Posterior cingulate gyrus (tissue), 11 donors: ENCODE measurements around the gene CERS1.

Source experiments
- DNase-seq, 10 donors: peaks; one replicate each; pipeline versions ENCODE4 v3.0.0 to v3.0.0-alpha.2; 2020 to 2021; ENCODE audit warnings: mixed read lengths in 3 of 10
- intact Hi-C: fragments of 100-400 bp; cut with DNase I; formaldehyde crosslinking; loops from one replicate; pipeline ENCODE4 v1.15.1; 2023

CERS1 gene

DNA sequence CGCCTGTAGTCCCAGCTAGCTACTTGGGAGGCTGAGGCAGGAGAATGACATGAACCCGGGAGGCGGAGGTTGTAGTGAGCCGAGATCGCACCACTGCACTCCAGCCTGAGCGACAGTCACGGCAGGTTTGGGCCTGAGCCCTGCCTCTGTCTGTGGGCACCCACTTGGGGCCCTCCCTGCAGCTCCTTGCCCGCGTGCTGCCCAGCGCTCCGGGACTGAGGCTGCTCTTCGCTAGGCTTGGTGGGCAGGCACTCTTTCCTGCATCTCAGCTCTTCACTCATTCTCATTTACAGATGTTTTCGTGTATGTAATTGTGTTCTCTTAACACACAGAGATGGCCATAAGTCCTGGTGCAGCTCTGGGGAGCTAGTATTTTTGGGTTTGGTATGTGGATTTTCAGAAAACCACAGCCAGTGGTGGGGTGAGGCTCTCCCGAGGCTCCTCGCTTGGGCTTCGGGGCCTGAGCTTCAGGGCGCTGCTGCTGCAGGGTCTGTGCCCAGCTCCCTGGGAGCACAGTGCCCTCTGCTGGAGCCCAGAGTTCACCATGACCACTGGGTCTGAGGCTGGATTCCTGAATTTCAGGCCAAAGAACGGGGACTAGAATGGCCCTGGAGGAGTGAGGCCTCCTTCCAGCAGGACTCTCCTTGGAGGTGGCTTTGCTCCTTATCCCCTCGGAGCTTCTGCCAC, 49.0 kb downstream of the CERS1 start:
- intact Hi-C loops = loop anchor here (1.0 to 10.0 kb wide), 2 partner anchors 253 to 392 kb away; no protein-coding TSS in a partner anchor
- peak; percentile 61 to 98 (median 84) for DNase-seq

DNA sequence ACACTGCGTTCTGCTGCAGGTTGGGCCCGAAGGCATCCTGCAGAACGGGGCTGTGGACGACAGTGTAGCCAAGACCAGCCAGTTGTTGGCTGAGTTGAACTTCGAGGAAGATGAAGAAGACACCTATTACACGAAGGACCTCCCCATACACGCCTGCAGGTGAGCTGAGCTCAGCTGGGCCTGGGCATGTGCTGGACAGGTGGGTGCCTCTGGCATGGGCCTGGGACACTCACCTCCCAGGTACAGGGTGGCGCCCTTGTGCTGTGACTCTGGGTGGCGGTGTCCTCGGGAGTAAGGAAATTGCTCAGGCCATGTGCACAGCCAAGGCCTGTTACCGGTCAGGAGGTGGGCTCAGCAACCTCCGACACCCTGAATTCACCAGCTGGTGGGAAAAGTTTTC, 50.0 kb downstream of the CERS1 start:
- intact Hi-C loops = loop anchor here (10.0 kb wide), 1 partner anchor 391 kb away; no protein-coding TSS in a partner anchor
- DNase-seq = peak in 1 of 10 donors; percentile 73

DNA sequence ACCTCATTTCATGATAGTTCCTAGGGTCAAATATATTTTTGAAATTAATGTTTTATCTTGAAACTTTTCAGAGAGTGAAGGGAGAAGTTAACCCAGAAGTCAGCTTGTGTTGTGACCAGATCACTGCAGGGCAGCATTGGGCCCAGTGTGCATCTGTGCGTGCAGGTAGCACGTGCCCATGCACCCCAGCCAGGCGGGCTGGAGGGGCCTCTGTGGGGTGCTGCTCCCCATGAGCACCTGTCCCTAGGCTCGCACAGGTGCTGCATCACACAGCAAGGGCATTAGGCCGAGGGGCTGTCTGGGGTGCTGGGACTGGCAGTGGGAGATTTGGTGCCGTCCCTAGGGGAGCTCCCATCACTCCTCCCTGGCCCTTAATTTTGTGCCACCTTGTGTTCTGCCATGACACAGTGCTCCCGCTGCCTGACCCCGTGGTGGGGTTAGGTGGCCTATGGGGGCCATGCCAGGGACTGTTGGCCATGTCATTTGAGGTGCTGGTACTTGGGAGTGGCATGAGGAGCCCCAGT, 51.1 kb downstream of the CERS1 start:
- DNase-seq = peak in 1 of 10 donors; percentile 59
- intact Hi-C loops = loop anchor here (10.0 kb wide), 1 partner anchor 390 kb away; no protein-coding TSS in a partner anchor

DNA sequence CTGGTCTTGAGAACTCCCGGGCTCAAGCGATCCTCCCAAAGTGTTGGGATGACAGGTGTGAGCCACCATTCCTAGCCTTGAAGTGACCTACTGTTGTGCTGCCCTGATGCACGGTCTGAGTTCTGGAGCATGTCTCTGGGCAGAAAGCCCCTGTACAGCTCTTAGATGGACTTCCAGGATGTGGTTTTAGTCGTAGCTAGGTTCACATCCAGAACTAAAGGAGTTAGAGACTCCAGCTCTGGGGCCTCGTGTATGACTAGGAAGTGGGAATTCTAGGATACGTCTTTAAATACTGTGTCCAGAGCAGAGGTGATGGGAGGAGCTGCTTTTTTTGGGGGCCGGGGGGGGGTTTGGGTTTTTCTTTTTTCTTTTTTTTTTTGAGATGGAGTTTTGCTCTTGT, 52.0 kb downstream of the CERS1 start:
- DNase-seq = no peak
- intact Hi-C loops = loop anchor here (10.0 kb wide), 1 partner anchor 389 kb away; no protein-coding TSS in a partner anchor

DNA sequence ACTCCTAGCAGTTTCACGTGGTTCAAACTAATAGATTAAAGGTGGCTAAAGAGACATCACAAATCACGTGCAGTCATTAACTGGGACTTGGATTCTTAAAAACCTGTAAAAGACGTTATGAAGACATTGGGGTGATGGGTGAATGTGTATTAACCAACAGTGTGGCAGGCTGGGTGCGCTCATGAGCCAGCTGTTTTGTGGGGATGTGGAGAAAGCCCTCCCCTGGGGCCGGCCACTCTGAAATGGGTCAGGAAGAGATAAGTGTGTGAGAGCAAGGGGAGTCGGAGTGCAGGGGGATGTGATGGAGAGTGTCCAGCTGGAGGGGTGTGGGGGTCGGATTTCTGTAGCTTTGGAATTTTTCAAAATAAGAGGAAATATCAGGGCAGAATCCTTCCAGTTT, 53.8 kb downstream of the CERS1 start:
- intact Hi-C loops = loop anchor here (10.0 kb wide), 1 partner anchor 387 kb away; no protein-coding TSS in a partner anchor

DNA sequence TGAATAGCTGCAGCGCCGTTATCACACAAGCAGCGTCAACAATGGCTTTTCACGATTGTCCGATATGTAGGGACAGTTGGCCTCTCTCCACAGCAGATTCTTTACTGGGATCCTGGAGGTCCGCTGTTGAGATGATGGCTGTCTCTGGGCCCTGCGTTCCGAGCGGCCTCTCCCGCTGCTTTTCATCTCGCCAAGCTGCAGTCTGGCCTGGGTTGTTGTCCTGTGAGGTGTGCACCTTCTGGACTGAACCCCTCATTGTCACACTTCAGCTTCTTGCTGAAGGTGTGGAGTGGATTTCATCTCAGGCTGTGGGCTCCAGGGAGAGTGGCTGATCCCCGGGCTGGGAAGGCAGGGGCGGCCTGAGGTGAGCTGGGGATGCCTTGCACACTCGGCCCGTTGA, 54.6 kb downstream of the CERS1 start:
- intact Hi-C loops = loop anchor here (10.0 kb wide), 1 partner anchor 387 kb away; no protein-coding TSS in a partner anchor
- no peak for DNase-seq

More for the DNA sequence above, 53.8 kb downstream of the CERS1 start:
- DNase-seq = no peak

DNA sequence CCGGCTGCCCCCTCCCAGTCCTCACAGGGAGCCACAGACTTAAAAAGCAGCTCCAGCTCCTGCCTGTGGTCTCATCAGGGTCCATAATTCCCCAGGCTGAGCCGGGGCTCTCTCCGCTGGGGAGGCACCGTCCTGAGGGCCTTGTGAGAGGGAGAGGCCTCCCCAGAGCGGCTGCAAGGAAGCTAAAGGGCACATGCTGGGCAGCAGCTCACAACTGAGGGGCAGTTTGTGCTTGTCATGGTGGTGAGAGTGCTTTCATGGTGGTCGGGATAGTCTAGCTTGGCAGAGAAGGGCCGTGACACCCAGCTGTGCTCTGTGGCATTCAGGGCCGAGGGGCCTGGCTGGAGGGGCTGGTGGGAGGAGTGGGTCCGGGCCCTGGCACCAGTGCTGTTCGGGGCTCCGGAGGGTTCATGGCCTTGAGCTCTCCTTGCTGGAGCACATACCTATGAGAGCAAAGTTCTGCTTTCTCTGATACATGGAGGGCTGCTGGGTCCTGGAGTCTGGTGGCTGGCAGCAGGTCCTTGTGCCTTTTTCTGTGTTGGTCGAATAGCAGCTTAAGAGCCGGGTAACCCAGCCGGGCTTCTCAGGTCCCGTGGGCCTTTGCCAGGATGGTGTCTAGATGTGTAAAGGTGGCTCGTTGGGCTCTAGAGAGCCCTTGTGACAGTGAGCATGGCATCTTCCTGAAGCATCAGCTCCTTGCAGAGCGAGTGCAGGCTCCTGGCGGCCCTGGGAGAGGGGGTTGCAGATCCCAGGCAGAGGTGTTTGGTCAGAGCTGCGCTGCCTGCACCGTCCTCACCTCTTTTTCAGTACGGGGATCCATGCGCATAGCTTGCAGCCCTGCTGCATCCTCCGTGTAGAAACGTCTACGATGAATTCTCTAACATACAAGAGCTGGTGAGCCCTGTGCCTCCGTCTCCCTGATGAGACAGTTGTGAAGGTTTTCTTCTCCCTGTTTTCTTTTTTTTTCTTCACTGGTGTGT, 55.4 kb downstream of the CERS1 start:
- intact Hi-C loops = loop anchor here (10.0 kb wide), 1 partner anchor 386 kb away; no protein-coding TSS in a partner anchor
- no peak for DNase-seq

DNA sequence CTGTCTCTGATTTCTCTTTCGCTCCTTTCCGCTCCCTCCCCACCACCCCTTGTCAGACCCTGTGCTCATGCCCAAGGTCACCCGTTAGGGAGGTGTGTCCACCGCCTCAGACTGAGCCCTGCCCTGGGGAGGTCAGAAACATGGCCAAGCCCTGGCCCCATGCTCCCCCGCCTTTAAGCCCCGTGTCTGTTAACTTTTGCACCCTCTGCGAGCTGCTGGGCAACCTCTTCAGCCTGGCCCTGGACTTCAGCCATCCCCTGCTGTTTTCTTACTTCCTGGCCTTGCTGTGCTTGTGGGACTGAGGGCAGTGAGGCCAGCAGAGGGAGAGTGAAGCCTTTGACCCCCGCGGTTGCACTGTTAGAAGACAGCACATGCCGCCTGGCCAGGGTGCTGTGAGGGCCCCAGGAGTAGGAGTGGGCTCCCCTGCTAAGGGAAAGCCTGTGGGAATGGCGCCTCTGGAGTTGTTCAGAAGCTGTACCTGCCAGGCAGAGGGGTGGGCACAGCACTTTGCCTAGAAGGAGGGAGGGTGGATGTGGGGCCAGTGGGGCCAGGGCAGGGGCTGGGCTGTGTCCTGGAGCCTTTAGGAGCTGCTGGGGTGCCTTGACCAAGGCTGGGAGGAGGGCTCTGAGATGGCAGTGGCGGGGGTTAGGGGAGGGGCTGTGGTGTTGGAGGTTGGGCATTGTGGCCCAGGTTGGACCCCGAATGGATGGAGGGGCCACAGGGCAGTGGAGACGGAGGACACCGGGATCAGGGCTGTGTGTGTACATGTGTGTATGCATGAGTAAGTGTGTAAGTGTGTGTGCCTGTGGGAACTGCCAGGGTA, 56.3 kb downstream of the CERS1 start:
- intact Hi-C loops = loop anchor here (10.0 kb wide), 1 partner anchor 385 kb away; no protein-coding TSS in a partner anchor
- DNase-seq = no peak

DNA sequence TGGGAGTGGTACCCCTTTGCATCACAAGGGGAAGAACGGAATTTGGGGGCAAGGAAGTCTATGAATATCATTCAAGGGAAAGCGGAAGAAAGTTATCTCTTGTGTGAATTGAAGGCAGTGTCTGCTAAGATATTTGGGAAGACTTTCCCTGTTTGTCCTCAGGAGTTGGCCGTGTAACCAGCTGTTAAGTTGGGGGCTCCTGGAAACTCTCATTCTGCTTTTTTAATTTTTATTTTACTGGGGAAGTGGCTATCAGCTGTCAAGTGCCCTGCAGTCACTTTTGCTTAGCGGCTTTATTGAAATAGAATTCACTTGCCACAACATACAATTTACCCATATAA, 61.3 kb downstream of the CERS1 start:
- DNase-seq = no peak

DNA sequence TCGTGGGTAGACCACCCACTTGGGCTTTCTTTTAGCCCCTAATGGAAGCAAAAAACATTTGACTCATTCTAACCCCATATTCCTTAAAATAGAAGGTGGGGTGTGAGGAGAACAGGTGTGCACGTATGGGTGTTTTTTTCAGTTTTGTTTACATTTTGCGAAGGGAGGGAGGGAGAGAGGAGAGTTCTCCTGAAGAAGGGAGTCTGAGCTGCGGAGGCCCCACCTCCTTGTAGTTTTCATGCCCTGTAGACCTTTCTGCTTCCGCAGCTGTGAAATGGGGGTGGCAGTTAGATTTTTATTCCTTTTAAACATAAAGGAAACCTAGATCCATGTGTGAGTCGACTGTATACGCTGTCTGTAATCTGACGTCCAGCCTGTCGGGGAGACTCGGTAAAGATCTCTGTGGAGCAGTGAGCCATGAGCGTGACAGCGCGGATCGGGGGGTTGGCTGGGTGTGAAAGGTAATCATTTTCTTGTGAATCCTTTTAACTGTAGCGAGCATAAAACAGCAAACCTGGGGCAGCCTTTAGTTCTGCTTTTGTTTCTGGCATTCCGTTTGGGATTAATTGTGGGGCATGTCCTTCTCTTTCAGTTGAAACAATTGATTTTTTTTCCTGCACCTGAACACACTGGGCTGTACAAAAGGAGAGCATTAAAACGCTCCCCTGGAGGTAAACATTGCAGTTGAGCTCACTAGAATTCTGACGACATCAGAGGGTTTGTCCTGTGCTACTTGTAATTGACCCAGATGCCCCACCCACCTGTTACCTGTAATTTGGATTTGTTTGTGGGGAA, 61.9 kb downstream of the CERS1 start:
- intact Hi-C loops = loop anchor here (5.0 kb wide), 1 partner anchor 152 kb away; the partner anchor contains the start of gene CRTC1
- peak in 1 of 10 donors; percentile 73 for DNase-seq

More for the DNA sequence above, 61.3 kb downstream of the CERS1 start:
- intact Hi-C loops = loop anchor here (5.0 kb wide), 1 partner anchor 152 kb away; the partner anchor contains the start of gene CRTC1

DNA sequence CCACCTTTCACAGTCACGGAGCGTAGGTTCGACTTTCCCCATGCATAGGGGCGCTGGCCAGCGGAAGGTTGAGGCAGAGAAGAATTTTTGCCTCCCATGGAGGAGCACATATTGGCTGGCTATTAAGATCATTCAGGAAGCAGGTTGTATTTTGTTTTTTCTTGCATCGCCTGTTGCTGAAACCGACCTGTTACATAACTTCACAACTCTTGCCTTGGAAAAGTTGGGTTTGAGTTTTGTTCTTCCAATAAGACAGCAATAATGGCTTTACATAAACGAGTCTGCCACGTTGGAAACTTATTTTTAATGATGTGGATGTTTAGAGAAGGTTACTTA, 62.8 kb downstream of the CERS1 start:
- no peak for DNase-seq
- intact Hi-C loops = loop anchor here (5.0 kb wide), 1 partner anchor 151 kb away; the partner anchor contains the start of gene CRTC1

DNA sequence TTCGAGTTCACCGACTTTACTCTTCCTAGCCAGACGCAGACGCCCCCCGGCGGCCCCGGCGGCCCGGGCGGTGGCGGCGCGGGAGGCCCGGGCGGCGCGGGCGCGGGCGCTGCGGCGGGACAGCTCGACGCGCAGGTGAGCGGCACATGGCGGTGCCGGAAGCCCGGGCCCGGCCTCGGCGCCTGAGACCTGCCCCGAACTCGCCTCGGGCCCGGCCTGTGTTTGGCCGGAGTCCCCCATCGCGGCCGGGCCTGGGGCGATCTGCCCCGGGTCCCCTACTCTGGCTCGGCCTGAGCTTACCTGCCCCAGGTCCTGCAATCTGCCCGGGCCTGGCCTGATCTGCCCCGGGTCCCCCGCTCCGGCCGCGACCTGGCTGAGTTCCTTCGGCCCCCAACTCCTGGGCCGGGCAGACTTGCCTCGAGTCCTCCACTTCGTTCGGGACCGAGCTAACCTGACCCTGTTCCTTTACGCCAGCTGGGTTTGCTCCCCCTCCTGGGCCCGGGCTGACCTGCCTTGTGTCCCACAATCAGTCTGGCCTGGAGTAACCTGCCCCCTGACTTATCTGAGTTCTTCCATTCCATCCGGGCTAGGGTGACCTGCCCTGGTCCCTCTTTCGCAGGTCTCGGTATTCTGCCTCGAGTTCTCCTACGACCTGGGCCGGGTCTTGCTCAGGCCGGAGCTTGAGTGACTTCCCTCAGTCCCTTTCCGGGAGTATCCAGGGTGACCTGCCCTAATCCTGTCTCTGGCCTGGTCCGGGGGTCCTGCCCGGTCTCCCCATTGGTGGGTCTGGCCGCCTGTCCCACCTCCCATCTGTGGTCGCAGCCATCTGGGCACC, 63.4 kb downstream of the CERS1 start:
- intact Hi-C loops = loop anchor here (5.0 kb wide), 1 partner anchor 150 kb away; the partner anchor contains the start of gene CRTC1
- no peak for DNase-seq

DNA sequence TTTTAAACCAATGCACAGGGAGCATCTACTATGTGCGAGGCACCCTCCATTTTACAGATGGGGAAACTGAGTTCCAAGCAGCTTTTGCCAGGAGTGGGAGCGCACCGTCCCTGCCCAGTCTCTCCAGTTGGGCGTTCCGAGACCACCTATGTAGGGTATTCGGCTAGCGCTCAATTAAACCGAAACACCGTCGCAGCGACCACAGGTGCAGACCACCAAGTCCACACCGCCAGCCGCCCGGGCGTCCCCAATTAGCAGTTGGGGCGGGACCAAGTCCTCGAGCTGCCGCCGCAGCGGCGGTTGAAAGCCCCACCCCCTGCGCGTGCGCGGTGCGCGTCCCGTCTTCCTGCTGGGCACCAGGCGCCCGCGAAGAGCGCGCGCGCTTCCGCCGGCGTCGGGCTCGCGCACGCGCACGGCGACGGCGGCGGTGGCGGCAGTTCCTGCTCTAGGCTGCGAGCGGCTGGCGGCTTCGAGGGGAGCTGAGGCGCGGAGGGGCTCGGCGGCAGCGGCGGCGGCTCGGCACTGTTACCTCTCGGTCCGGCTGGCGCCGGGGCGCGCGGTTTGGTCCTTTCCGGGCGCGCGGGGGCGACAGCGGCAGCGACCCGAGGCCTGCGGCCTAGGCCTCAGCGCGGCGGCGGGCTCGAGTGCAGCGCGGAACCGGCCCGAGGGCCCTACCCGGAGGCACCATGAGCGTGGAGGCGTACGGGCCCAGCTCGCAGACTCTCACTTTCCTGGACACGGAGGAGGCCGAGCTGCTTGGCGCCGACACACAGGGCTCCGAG, 64.2 kb downstream of the CERS1 start, which contains the start of gene UPF1:
Gene UPF1 (plus strand): TSS at position 436 of the 782 bp plus-strand sequence. CDS start 251 bp downstream, at position 687.
- intact Hi-C loops = loop anchor here (5.0 kb wide), 1 partner anchor 149 kb away; the partner anchor contains the start of gene CRTC1
- DNase-seq = peak; percentile 87 to 99 (median 92)

DNA sequence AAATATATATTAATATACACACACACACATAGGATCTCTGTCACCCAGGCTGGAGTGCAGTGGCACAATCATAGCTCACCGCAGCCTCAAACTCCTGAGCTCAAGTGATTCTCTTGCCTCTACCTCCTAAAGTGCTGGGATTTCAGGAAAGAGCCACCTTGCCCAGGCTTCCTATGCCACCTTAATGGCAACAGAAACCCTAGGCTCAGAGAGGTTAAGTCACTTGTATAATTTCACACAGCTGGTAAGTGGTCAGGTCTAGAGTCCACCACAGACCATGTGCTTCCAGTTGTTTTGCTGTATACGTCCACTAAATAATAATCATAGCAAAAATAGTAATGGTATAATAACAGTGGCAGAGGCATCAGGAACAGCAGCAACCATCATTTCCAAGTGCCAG, 65.5 kb downstream of the CERS1 start:
- peak in 1 of 10 donors; percentile 28 for DNase-seq
- intact Hi-C loops = loop anchor here (5.0 kb wide), 1 partner anchor 148 kb away; the partner anchor contains the start of gene CRTC1

DNA sequence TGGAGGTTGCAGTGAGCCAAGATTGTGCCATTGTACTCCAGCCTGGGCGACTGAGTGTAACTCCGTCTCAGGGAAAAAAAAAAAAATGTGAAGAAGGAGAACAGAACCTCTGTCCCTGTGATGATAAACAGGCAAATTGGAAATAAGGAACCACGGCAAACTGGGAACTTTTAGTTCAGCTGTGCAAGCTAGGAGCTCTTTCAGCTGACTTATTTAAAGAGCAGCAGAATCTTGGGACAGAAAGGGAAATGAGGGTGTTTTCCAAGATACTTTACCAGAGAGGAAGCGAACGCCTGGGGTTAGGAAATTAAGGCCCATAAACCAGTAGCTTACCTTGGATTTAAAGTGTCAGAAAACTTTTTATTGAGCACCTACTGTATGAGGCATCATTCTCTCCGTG, 67.2 kb downstream of the CERS1 start:
- DNase-seq = peak in 1 of 10 donors; percentile 11
- intact Hi-C loops = no loop called here
